Right forelimb (tissue), 1 donor: ENCODE results near the gene DHRS2.

Experiments
- DNase-seq: peaks from one replicate; pipeline ENCODE4 v3.0.0-alpha.2; 2018

DHRS2 gene

GRCh38 chr14:23613242-23614070 is 22.7 kb upstream of the DHRS2 start:
- DNase-seq: no peak

GRCh38 chr14:23614395-23614828 is 21.8 kb upstream of the DHRS2 start:
- DNase-seq: no peak

GRCh38 chr14:23615856-23616255 is 20.3 kb upstream of the DHRS2 start:
- no peak for DNase-seq

- no peak for DNase-seq
These were observed 18.6 kb upstream of the DHRS2 start for GRCh38 chr14:23617539-23617938.

GRCh38 chr14:23618415-23618988 is 17.7 kb upstream of the DHRS2 start:
- no peak for DNase-seq

GRCh38 chr14:23620177-23620702 is 15.9 kb upstream of the DHRS2 start:
- DNase-seq: peak; percentile 13

- DNase-seq: no peak
These were observed 14.8 kb upstream of the DHRS2 start for GRCh38 chr14:23621204-23621931.

- DNase-seq: no peak
These were observed 14.0 kb upstream of the DHRS2 start for GRCh38 chr14:23621932-23622730.

- DNase-seq: no peak
These were observed 13.2 kb upstream of the DHRS2 start for GRCh38 chr14:23622990-23623389.

- DNase-seq: no peak
These were observed 12.2 kb upstream of the DHRS2 start for GRCh38 chr14:23623962-23624361.

- DNase-seq: no peak
These were observed 11.2 kb upstream of the DHRS2 start for GRCh38 chr14:23624830-23625404.

GRCh38 chr14:23626946-23627345 is 9.2 kb upstream of the DHRS2 start:
- DNase-seq: peak; percentile 11

GRCh38 chr14:23627961-23628360 is 8.2 kb upstream of the DHRS2 start:
- no peak for DNase-seq

- no peak for DNase-seq
These were observed 7.0 kb upstream of the DHRS2 start for GRCh38 chr14:23629204-23629603.

GRCh38 chr14:23629832-23630396 is 6.2 kb upstream of the DHRS2 start:
- DNase-seq: no peak

- DNase-seq: no peak
These were observed 5.5 kb upstream of the DHRS2 start for GRCh38 chr14:23630687-23631086.

GRCh38 chr14:23631234-23631633 is 4.9 kb upstream of the DHRS2 start:
- DNase-seq: no peak

GRCh38 chr14:23631702-23632460 is 4.3 kb upstream of the DHRS2 start:
- peak; percentile 87 for DNase-seq

- DNase-seq: no peak
These were observed 3.6 kb upstream of the DHRS2 start for GRCh38 chr14:23632461-23633159.

- DNase-seq: no peak
These were observed 2.9 kb upstream of the DHRS2 start for GRCh38 chr14:23633160-23633701.
